KMS-11 (cell line): ENCODE results near the gene NETO2.

Experiments
- H2AFZ ChIP-seq: fragments of 200-600 bp; sonication (generic); 2 replicates; pipeline ENCODE4 v1.6.1; 2016; ENCODE audit warnings: antibody characterized with exemption, mixed run types, low read depth
- H3K27ac ChIP-seq: fragments of 200-600 bp; sonication (generic); 2 replicates; pipeline ENCODE4 v1.6.1; 2016; ENCODE audit warnings: mild to moderate bottlenecking, mixed run types
- H3K27me3 ChIP-seq: fragments of 200-600 bp; sonication (generic); 2 replicates; pipeline ENCODE4 v1.6.1; 2017; ENCODE audit warnings: mild to moderate bottlenecking, low read depth, mixed run types, moderate library complexity; ENCODE audit not compliant: insufficient read depth
- H3K36me3 ChIP-seq: fragments of 200-600 bp; sonication (generic); 2 replicates; pipeline ENCODE4 v1.6.1; 2017; ENCODE audit warnings: mild to moderate bottlenecking, mixed run types; ENCODE audit not compliant: insufficient read depth
- H3K4me1 ChIP-seq: fragments of 200-600 bp; sonication (generic); 2 replicates; pipeline ENCODE4 v1.6.1; 2016; ENCODE audit warnings: mild to moderate bottlenecking, low read depth, mixed run types; ENCODE audit not compliant: poor library complexity, severe bottlenecking
- H3K4me2 ChIP-seq: fragments of 200-600 bp; sonication (generic); 2 replicates; pipeline ENCODE4 v1.7.0; 2016; ENCODE audit warnings: mild to moderate bottlenecking, mixed run types
- H3K4me3 ChIP-seq: fragments of 200-600 bp; sonication (generic); IDR thresholded peaks from 2 replicates; pipeline ENCODE4 v1.6.1; 2017; ENCODE audit warnings: low read depth, low read length, mixed read lengths; ENCODE audit not compliant: insufficient read depth
- H3K79me2 ChIP-seq: fragments of 200-600 bp; sonication (generic); 2 replicates; pipeline ENCODE4 v1.6.1; 2016; ENCODE audit warnings: low read depth, mixed run types; ENCODE audit not compliant: insufficient read depth
- H3K9ac ChIP-seq: fragments of 200-600 bp; sonication (generic); 2 replicates; pipeline ENCODE4 v1.6.1; 2016; ENCODE audit warnings: mild to moderate bottlenecking, mixed run types
- H4K20me1 ChIP-seq: fragments of 200-600 bp; sonication (generic); 2 replicates; pipeline ENCODE4 v1.6.1; 2016; ENCODE audit warnings: mild to moderate bottlenecking, mixed run types; ENCODE audit not compliant: insufficient read depth
- CTCF ChIP-seq: fragments of 200-600 bp; sonication (generic); conservative IDR thresholded peaks from 2 replicates; pipeline ENCODE4 v1.6.1; 2017; ENCODE audit warnings: low read depth, mild to moderate bottlenecking, antibody characterized with exemption, low read length, moderate library complexity, mixed read lengths

Gene NETO2

GRCh38 chr16:47067203-47067602, 76.5 kb downstream of the NETO2 start:
- H3K4me2 ChIP-seq = no peak overlapping the region
- no peaks in the 10 kb centered on the region for H4K20me1 ChIP-seq
- no peak overlapping the region for H3K27ac ChIP-seq
- no peak overlapping the region for H2AFZ ChIP-seq
- H3K27me3 ChIP-seq = no peaks in the 10 kb centered on the region
- H3K4me1 ChIP-seq = peaks cover 12% of the 10 kb centered on the region
- no peak for TF ChIP-seq CTCF
- H3K36me3 ChIP-seq = no peaks in the 10 kb centered on the region
- no peak overlapping the region for H3K9ac ChIP-seq
- no peaks in the 10 kb centered on the region for H3K79me2 ChIP-seq
- no peak overlapping the region for H3K4me3 ChIP-seq

- no peak overlapping the region for H3K4me3 ChIP-seq
- TF ChIP-seq CTCF = no peak
- H3K4me2 ChIP-seq = no peak overlapping the region
- H2AFZ ChIP-seq = no peak overlapping the region
- no peaks in the 10 kb centered on the region for H3K36me3 ChIP-seq
- H3K27ac ChIP-seq = no peak overlapping the region
- H3K27me3 ChIP-seq = no peaks in the 10 kb centered on the region
- H3K9ac ChIP-seq = no peak overlapping the region
- H3K79me2 ChIP-seq = no peaks in the 10 kb centered on the region
- peaks cover 12% of the 10 kb centered on the region for H3K4me1 ChIP-seq
- no peaks in the 10 kb centered on the region for H4K20me1 ChIP-seq
These were observed 77.7 kb downstream of the NETO2 start for GRCh38 chr16:47065766-47066688.

- no peaks in the 10 kb centered on the region for H3K36me3 ChIP-seq
- H2AFZ ChIP-seq = no peak overlapping the region
- no peak overlapping the region for H3K4me2 ChIP-seq
- no peak overlapping the region for H3K9ac ChIP-seq
- no peak overlapping the region for H3K4me3 ChIP-seq
- no peak overlapping the region for H3K27ac ChIP-seq
- no peaks in the 10 kb centered on the region for H3K79me2 ChIP-seq
- no peaks in the 10 kb centered on the region for H4K20me1 ChIP-seq
- TF ChIP-seq CTCF = no peak
- H3K27me3 ChIP-seq = no peaks in the 10 kb centered on the region
- H3K4me1 ChIP-seq = peaks cover 12% of the 10 kb centered on the region
These were observed 79.0 kb downstream of the NETO2 start for GRCh38 chr16:47064775-47065174.

GRCh38 chr16:47063011-47063724, 80.6 kb downstream of the NETO2 start:
- Histone ChIP-seq H4K20me1 (no peaks in the 10 kb centered on the region), H3K79me2 (no peaks in the 10 kb centered on the region), H3K9ac (no peak overlapping the region), H3K4me2 (no peak overlapping the region), H2AFZ (no peak overlapping the region), H3K4me3 (no peak overlapping the region), H3K4me1 (no peaks in the 10 kb centered on the region), H3K36me3 (no peaks in the 10 kb centered on the region), H3K27me3 (no peaks in the 10 kb centered on the region), H3K27ac (no peak overlapping the region)
- TF ChIP-seq CTCF = no peak
